ENCODE data around the gene SLC16A6. TPM values are rescaled to one million over a fixed set of nuclear protein-coding genes. Genes with fewer than 3 reads are reported as not detected.
"Not testable (repeated sequence)": the region's sequence is repeated elsewhere in the genome, so short reads cannot be mapped to it uniquely, and the experiment has no call there.

SLC16A6 gene
- total RNA-seq, 1 donor from 2014 or later = not detected

- DNase-seq (no peak), ATAC-seq (no peak)
- intact Hi-C loops (cut with micrococcal nuclease) = no loop called here
Measured at GRCh38 chr17:68315930-68316329, 25.0 kb upstream of the SLC16A6 start.

- ATAC-seq = no peak
- intact Hi-C loops (cut with micrococcal nuclease) = no loop called here
- DNase-seq = no peak
Measured at GRCh38 chr17:68314916-68315535, 24.1 kb upstream of the SLC16A6 start.

DNA sequence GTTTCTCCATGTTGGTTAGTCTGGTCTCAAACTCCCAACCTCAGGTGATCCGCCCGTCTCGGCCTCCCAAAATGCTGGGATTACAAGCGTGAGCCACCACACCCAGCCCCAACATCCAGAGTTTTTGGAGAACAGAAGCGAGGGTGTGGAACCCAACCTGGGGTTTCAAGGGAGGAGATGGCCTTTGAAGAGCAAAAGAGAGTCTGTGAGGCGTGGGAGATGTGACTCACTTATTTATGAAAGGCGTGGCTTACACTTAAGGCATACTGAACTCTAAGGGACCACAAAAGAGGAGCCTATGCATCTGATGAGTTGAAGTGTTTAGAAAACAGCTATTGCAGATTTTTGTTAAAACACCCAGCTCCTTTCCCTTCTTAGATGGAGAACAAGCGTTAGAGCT lies 19.2 kb upstream of the SLC16A6 start:
- ATAC-seq (no peak), DNase-seq (no peak)
- intact Hi-C loops (cut with micrococcal nuclease) = no loop called here

DNA sequence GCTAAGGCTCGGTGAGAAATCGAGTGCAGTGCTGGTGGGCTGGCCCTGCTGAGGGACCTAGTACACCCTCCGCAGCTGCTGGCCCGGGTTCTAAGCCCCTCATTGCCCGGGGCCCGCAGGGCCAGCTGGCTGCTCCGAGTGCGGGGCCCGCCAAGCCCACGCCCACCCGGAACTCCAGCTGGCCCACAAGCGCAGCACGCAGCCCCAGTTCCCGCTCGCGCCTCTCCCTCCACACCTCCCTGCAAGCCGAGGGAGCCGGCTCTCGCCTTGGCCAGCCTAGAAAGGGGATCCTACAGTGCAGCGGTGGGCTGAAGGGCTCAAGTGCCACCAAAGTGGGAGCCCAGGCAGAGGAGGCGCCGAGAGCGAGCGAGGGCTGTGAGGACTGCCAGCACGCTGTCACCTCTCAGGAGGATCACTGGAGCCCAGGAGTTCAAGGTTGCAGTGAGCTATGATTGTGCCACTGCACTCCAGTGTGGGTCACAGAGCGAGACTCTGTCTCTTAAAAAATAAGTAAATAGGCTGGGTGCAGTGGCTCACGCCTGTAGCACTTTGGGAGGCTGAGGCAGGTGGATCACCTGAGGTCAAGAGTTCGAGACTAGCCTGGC lies 18.2 kb upstream of the SLC16A6 start:
- DNase-seq; ATAC-seq; intact Hi-C loops (cut with micrococcal nuclease): not testable (repeated sequence)

DNA sequence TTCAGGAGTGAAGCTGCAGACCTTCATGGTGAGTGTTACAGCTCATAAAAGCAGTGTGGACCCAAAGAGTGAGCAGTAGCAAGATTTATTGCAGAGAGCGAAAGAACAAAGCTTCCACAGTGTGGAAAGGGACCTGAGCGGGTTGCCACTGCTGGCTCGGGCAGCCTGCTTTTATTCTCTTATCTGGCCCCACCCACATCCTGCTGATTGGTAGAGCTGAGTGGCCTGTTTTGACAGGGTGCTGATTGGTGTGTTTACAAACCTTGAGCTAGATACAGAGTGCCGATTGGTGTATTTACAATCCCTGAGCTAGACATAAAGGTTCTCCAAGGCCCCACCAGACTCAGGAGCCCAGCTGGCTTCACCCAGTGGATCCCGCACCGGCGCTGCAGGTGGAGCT lies 17.6 kb upstream of the SLC16A6 start:
- DNase-seq; ATAC-seq; intact Hi-C loops (cut with micrococcal nuclease): not testable (repeated sequence)

- ATAC-seq (no peak), DNase-seq (no peak)
- intact Hi-C loops (cut with micrococcal nuclease) = no loop called here
Measured at GRCh38 chr17:68307443-68307842, 16.5 kb upstream of the SLC16A6 start.

- DNase-seq (no peak), ATAC-seq (no peak)
- intact Hi-C loops (cut with micrococcal nuclease) = no loop called here
Measured at GRCh38 chr17:68306819-68307218, 15.9 kb upstream of the SLC16A6 start.

- no peak for DNase-seq
- no peak for ATAC-seq
- intact Hi-C loops (cut with micrococcal nuclease) = no loop called here
Measured at GRCh38 chr17:68305142-68305541, 14.2 kb upstream of the SLC16A6 start.

- DNase-seq (no peak), ATAC-seq (no peak)
- intact Hi-C loops (cut with micrococcal nuclease) = no loop called here
Measured at GRCh38 chr17:68304706-68305105, 13.8 kb upstream of the SLC16A6 start.

DNA sequence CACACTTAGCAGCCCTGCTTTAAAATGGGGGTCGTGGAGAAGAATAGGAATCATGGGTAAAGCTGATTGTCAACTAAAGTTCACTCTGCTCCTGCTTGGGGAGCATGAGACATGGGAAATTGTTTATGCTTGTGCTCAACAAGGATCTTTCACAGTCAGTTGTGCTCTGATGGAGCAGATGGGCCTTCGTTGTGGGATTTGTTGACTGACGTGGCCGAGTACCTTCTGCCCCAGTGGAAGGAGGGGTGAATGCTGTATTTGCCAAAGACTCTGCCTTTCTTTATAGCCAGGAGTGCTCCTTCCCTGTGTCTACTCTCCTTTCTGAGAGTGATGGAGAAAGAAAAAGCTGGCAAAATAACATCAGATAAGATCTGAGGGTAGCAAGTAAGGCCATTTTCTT lies 11.7 kb upstream of the SLC16A6 start:
- intact Hi-C loops (cut with micrococcal nuclease) = no loop called here
- no peak for DNase-seq
- ATAC-seq = no peak

DNA sequence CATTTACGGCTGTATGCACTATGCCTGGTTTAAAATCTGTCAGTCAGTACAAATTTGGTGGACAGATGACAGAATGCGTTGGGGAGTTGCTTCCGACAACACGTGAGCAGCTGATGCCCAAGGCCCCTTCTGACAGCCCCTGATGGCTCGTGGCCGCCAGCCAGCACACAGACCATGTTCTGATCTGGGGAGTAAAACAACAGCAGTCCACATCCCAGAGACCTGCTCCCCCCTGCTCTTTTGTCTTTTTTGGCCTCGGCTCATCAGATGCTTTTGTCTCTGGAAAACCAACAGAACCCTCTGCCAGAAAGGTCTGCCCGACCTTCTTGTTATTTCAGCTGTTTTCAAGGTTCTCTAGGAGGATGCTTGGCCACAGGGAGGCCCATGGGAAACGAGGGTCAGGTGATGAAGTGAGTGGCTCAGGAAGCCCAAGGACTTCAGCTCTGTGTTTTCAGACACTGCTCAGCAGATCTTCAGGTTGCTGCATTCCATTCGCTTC lies 11.2 kb upstream of the SLC16A6 start:
- DNase-seq = no peak
- no peak for ATAC-seq
- intact Hi-C loops (cut with micrococcal nuclease) = no loop called here

GRCh38 chr17:68301438-68301959 lies 10.6 kb upstream of the SLC16A6 start:
- intact Hi-C loops (cut with micrococcal nuclease) = no loop called here
- DNase-seq = no peak
- ATAC-seq = no peak

- DNase-seq = no peak
- intact Hi-C loops (cut with micrococcal nuclease) = no loop called here
- no peak for ATAC-seq
Measured at GRCh38 chr17:68299817-68300216, 8.9 kb upstream of the SLC16A6 start.

GRCh38 chr17:68298601-68299000 lies 7.7 kb upstream of the SLC16A6 start:
- ATAC-seq = no peak
- intact Hi-C loops (cut with micrococcal nuclease) = no loop called here

GRCh38 chr17:68297195-68297594 lies 6.3 kb upstream of the SLC16A6 start:
- DNase-seq (no peak), ATAC-seq (no peak)
- intact Hi-C loops (cut with micrococcal nuclease) = no loop called here

More at GRCh38 chr17:68298601-68299000, 7.7 kb upstream of the SLC16A6 start:
- DNase-seq = no peak

DNA sequence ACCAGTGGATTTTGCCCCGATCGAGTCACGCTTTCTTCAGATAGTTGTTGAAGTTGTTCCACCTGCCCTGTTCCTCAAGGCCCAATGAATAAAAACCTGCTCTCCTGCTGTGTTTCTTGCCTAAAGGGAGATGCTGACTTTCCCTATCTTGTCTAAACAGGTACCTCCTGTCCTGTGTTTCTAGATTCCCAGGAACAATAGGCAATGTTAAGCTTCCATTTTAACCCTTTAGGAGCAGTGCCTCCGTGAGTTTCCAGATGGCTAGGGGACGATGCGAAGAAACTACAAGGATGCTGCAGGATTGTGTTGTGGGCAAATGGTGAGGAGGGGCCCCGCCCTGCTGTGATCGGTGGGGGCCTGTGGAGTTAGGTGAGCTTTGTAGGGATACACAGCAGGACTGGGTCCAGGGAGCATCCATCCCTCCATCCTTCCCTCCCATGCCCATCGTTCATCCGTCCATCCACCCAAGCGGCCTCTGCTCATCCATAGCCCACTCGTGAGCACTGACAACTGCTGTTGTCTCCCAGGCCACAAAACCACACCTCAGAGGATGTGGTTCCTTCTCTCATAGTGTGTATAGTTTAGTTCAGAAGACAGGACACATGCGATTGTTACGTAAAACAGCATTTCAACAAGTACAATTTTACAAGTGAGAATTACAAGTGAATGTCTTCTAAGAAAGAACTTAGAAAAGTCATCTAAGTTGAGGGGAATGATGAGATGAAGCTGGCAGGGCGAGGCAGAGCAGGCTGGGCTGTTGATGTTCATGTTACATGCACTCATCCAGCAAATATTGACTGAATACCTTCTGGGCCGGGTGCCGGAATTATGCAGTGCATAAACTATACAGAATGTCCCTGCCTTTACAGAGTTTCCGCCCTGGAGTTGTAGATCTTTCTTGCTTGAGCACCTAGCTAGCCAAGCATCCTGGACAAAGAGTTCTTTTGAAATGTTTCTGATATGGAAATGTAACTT lies 5.6 kb upstream of the SLC16A6 start:
- ATAC-seq = no peak

DNA sequence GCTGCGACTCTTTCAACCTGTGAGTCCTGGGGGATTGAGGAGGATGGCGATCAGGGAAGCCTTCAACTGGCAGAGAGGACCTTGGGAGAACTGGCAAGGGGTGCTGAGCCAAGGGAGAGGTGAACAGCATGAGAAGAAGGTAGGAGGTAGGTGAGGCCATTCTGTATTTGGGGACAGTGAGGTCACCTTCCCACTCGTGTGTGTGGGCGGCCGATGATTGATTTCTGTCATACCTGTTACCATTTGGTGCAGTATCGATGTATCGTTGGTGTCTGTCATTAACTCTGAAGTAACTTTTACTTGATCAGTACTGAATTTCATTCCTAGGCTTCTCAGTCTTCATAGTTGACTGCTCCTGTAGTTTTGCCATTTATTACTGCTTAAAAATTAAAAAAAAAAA lies 4.2 kb upstream of the SLC16A6 start:
- intact Hi-C loops (cut with micrococcal nuclease) = no loop called here
- no peak for ATAC-seq
- DNase-seq = no peak

More for the DNA sequence above, 5.6 kb upstream of the SLC16A6 start:
- intact Hi-C loops (cut with micrococcal nuclease) = no loop called here
- no peak for DNase-seq

- ATAC-seq (no peak), DNase-seq (no peak)
- intact Hi-C loops (cut with micrococcal nuclease) = no loop called here
Measured at GRCh38 chr17:68294617-68295016, 3.7 kb upstream of the SLC16A6 start.

DNA sequence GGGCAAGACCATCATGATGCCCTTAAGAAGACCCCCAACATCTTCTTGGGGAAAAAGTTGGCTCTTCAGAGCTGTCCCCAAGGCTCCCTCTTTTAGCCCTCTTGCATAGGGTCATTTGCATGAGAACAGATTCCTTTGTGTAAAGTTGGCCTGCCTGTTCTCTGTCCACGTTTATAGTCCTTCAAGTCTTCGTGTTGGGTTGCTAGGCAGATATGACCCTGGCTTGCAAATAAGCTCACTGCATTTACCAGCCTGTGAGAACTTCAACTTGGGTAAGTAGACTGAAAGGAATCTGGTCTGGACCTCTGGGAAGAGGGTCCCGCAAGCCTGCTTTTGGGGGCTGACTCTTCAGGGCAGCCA lies 3.2 kb upstream of the SLC16A6 start:
- intact Hi-C loops (cut with micrococcal nuclease) = no loop called here
- ATAC-seq (no peak), DNase-seq (no peak)

All from left ventricle myocardium superior (tissue), 1 donor.